ENCODE data around the gene SFXN2. TPM values are rescaled to one million over a fixed set of nuclear protein-coding genes. Genes with fewer than 3 reads are reported as not detected.
"Not testable (repeated sequence)": the region's sequence is repeated elsewhere in the genome, so short reads cannot be mapped to it uniquely, and the experiment has no call there.

SFXN2 gene
- total and polyA plus RNA-seq, 4 experiments from 2014 or later: 9.5 to 21.7 (median 15.8) TPM

- H3K4me1 Mint-ChIP-seq: peaks cover 5 to 30% (median 22%) of the 10 kb centered on the region in 4 donors
- H3K27me3 Mint-ChIP-seq: no peaks in the 10 kb centered on the region
- Histone ChIP-seq H3K36me3 (ENCODE audit: insufficient read depth, low read length) (no peaks in the 10 kb centered on the region), H3K4me3 (ENCODE audit: low read length in 2 of 2) (no peak overlapping the region), H3K4me1 (ENCODE audit: insufficient read depth, low read length) (peaks cover 12% of the 10 kb centered on the region), H3K27ac (ENCODE audit: low read depth, low read length) (no peak overlapping the region), H3K9me3 (ENCODE audit: control insufficient read depth in 1 of 2, low read length in 2 of 2) (no peaks in the 10 kb centered on the region), H3K27me3 (ENCODE audit: insufficient read depth, low read length) (no peaks in the 10 kb centered on the region)
- no peak for DNase-seq
- no peaks in the 10 kb centered on the region for H3K9me3 Mint-ChIP-seq
- peaks cover 5 to 7% of the 10 kb centered on the region in 2 donors for H3K36me3 Mint-ChIP-seq
- intact Hi-C loops (cut with micrococcal nuclease): no loop called here
- H3K4me3 Mint-ChIP-seq: no peak overlapping the region
- CTCF ChIA-PET (ENCODE audit: partially characterized antibody): no interaction called here
- POLR2A ChIA-PET (ENCODE audit: partially characterized antibody): no interaction called here
- peak overlapping the region in 4 of 7 donors; percentile 4 to 89 (median 69) for H3K27ac Mint-ChIP-seq
Measured at GRCh38 chr10:102681696-102682095, 32.7 kb upstream of the SFXN2 start.

GRCh38 chr10:102682416-102682815 lies 32.0 kb upstream of the SFXN2 start:
- no peaks in the 10 kb centered on the region for H3K27me3 Mint-ChIP-seq
- DNase-seq: no peak
- Histone ChIP-seq H3K4me3 (ENCODE audit: low read length in 2 of 2) (no peak overlapping the region), H3K9me3 (ENCODE audit: control insufficient read depth in 1 of 2, low read length in 2 of 2) (no peaks in the 10 kb centered on the region), H3K4me1 (ENCODE audit: insufficient read depth, low read length) (peaks cover 8% of the 10 kb centered on the region), H3K27me3 (ENCODE audit: insufficient read depth, low read length) (no peaks in the 10 kb centered on the region), H3K27ac (ENCODE audit: low read depth, low read length) (no peak overlapping the region), H3K36me3 (ENCODE audit: insufficient read depth, low read length) (no peaks in the 10 kb centered on the region)
- H3K4me1 Mint-ChIP-seq: peaks cover 5 to 24% (median 17%) of the 10 kb centered on the region in 4 donors
- intact Hi-C loops (cut with micrococcal nuclease): no loop called here
- H3K36me3 Mint-ChIP-seq: peaks cover 5 to 7% of the 10 kb centered on the region in 2 donors
- H3K4me3 Mint-ChIP-seq: no peak overlapping the region
- H3K27ac Mint-ChIP-seq: peak overlapping the region in 2 of 7 donors; percentile 23 to 48
- ChIA-PET CTCF (ENCODE audit: partially characterized antibody) (interaction anchor here (1.2 kb wide), 1 partner anchor 13 kb away, joined by 3 read pairs; no protein-coding TSS in a partner anchor), POLR2A (ENCODE audit: partially characterized antibody) (no interaction called here)
- no peaks in the 10 kb centered on the region for H3K9me3 Mint-ChIP-seq

GRCh38 chr10:102682981-102683380 lies 31.5 kb upstream of the SFXN2 start:
- ChIA-PET CTCF (ENCODE audit: partially characterized antibody) (interaction anchor here (1.2 kb wide), 1 partner anchor 13 kb away, joined by 3 read pairs; no protein-coding TSS in a partner anchor), POLR2A (ENCODE audit: partially characterized antibody) (no interaction called here)
- peaks cover 8% of the 10 kb centered on the region for H3K4me1 ChIP-seq (ENCODE audit: insufficient read depth, low read length)
- H3K27me3 ChIP-seq (ENCODE audit: insufficient read depth, low read length): no peaks in the 10 kb centered on the region
- Mint-ChIP-seq H3K9me3 (no peaks in the 10 kb centered on the region), H3K4me3 (no peak overlapping the region), H3K27ac (peak overlapping the region in 2 of 7 donors; percentile 36 to 54), H3K4me1 (peaks cover 5 to 24% (median 15%) of the 10 kb centered on the region in 4 donors), H3K36me3 (peaks cover 5 to 7% of the 10 kb centered on the region in 2 donors), H3K27me3 (no peaks in the 10 kb centered on the region)
- no peak overlapping the region for H3K4me3 ChIP-seq (ENCODE audit: low read length in 2 of 2)
- no peak for DNase-seq
- intact Hi-C loops (cut with micrococcal nuclease): no loop called here
- H3K9me3 ChIP-seq (ENCODE audit: control insufficient read depth in 1 of 2, low read length in 2 of 2): no peaks in the 10 kb centered on the region
- no peak overlapping the region for H3K27ac ChIP-seq (ENCODE audit: low read depth, low read length)
- H3K36me3 ChIP-seq (ENCODE audit: insufficient read depth, low read length): no peaks in the 10 kb centered on the region

GRCh38 chr10:102683736-102684135 lies 30.7 kb upstream of the SFXN2 start:
- Histone ChIP-seq H3K9me3 (ENCODE audit: control insufficient read depth in 1 of 2, low read length in 2 of 2) (no peaks in the 10 kb centered on the region), H3K36me3 (ENCODE audit: insufficient read depth, low read length) (no peaks in the 10 kb centered on the region), H3K27ac (ENCODE audit: low read depth, low read length) (no peak overlapping the region), H3K4me3 (ENCODE audit: low read length in 2 of 2) (no peak overlapping the region), H3K4me1 (ENCODE audit: insufficient read depth, low read length) (peaks cover 8% of the 10 kb centered on the region), H3K27me3 (ENCODE audit: insufficient read depth, low read length) (no peaks in the 10 kb centered on the region)
- peak overlapping the region in 3 of 7 donors; percentile 18 to 39 (median 37) for H3K27ac Mint-ChIP-seq
- POLR2A ChIA-PET (ENCODE audit: partially characterized antibody): no interaction called here
- no peaks in the 10 kb centered on the region for H3K27me3 Mint-ChIP-seq
- H3K4me3 Mint-ChIP-seq: no peak overlapping the region
- intact Hi-C loops (cut with micrococcal nuclease): no loop called here
- no peak for DNase-seq
- CTCF ChIA-PET (ENCODE audit: partially characterized antibody): interaction anchor here (1.2 kb wide), 1 partner anchor 14 kb away, joined by 3 read pairs; no protein-coding TSS in a partner anchor
- peaks cover 5 to 7% of the 10 kb centered on the region in 2 donors for H3K36me3 Mint-ChIP-seq
- H3K4me1 Mint-ChIP-seq: peaks cover 3 to 18% (median 10%) of the 10 kb centered on the region in 4 donors
- no peaks in the 10 kb centered on the region for H3K9me3 Mint-ChIP-seq

- Mint-ChIP-seq H3K36me3 (peaks cover 2 to 7% of the 10 kb centered on the region in 2 donors), H3K27me3 (no peaks in the 10 kb centered on the region), H3K27ac (peak overlapping the region in 2 of 7 donors; percentile 42 to 53), H3K4me1 (peaks cover 0 to under 1% (median 0%) of the 10 kb centered on the region in 4 donors), H3K9me3 (no peaks in the 10 kb centered on the region), H3K4me3 (no peak overlapping the region)
- Histone ChIP-seq H3K36me3 (ENCODE audit: insufficient read depth, low read length) (no peaks in the 10 kb centered on the region), H3K4me1 (ENCODE audit: insufficient read depth, low read length) (no peaks in the 10 kb centered on the region), H3K27ac (ENCODE audit: low read depth, low read length) (no peak overlapping the region), H3K9me3 (ENCODE audit: control insufficient read depth in 1 of 2, low read length in 2 of 2) (no peaks in the 10 kb centered on the region), H3K4me3 (ENCODE audit: low read length in 2 of 2) (no peak overlapping the region), H3K27me3 (ENCODE audit: insufficient read depth, low read length) (no peaks in the 10 kb centered on the region)
- ChIA-PET CTCF (ENCODE audit: partially characterized antibody) (no interaction called here), POLR2A (ENCODE audit: partially characterized antibody) (no interaction called here)
- intact Hi-C loops (cut with micrococcal nuclease): no loop called here
- no peak for DNase-seq
Measured at GRCh38 chr10:102691285-102692066, 23.0 kb upstream of the SFXN2 start.

GRCh38 chr10:102695401-102695800 lies 19.0 kb upstream of the SFXN2 start:
- CTCF ChIA-PET (ENCODE audit: partially characterized antibody); H3K27me3 Mint-ChIP-seq; H3K27ac ChIP-seq (ENCODE audit: low read depth, low read length); H3K36me3 ChIP-seq (ENCODE audit: insufficient read depth, low read length); POLR2A ChIA-PET (ENCODE audit: partially characterized antibody); H3K4me1 Mint-ChIP-seq; H3K27ac Mint-ChIP-seq; H3K9me3 ChIP-seq (ENCODE audit: control insufficient read depth in 1 of 2, low read length in 2 of 2); H3K4me3 Mint-ChIP-seq; H3K9me3 Mint-ChIP-seq; H3K27me3 ChIP-seq (ENCODE audit: insufficient read depth, low read length); DNase-seq; H3K4me1 ChIP-seq (ENCODE audit: insufficient read depth, low read length); H3K4me3 ChIP-seq (ENCODE audit: low read length in 2 of 2); intact Hi-C loops (cut with micrococcal nuclease): not testable (repeated sequence)
- H3K36me3 Mint-ChIP-seq: peaks cover 28 to 35% of the 10 kb centered on the region in 2 donors

- H3K4me1 Mint-ChIP-seq: peaks cover 0 to 5% (median 1%) of the 10 kb centered on the region in 4 donors
- intact Hi-C loops (cut with micrococcal nuclease): no loop called here
- H3K4me3 Mint-ChIP-seq: no peak overlapping the region
- no peaks in the 10 kb centered on the region for H3K27me3 Mint-ChIP-seq
- POLR2A ChIA-PET (ENCODE audit: partially characterized antibody): no interaction called here
- no peaks in the 10 kb centered on the region for H3K27me3 ChIP-seq (ENCODE audit: insufficient read depth, low read length)
- H3K4me3 ChIP-seq (ENCODE audit: low read length in 2 of 2): no peak overlapping the region
- H3K9me3 ChIP-seq (ENCODE audit: control insufficient read depth in 1 of 2, low read length in 2 of 2): no peaks in the 10 kb centered on the region
- no peaks in the 10 kb centered on the region for H3K9me3 Mint-ChIP-seq
- CTCF ChIA-PET (ENCODE audit: partially characterized antibody): interaction anchor here (0.7 kb wide), 1 partner anchor 1299 kb away, joined by 3 read pairs; no protein-coding TSS in a partner anchor
- no peak overlapping the region for H3K27ac Mint-ChIP-seq
- H3K4me1 ChIP-seq (ENCODE audit: insufficient read depth, low read length): no peaks in the 10 kb centered on the region
- H3K36me3 ChIP-seq (ENCODE audit: insufficient read depth, low read length): no peaks in the 10 kb centered on the region
- peaks cover 31 to 35% of the 10 kb centered on the region in 2 donors for H3K36me3 Mint-ChIP-seq
- no peak for DNase-seq
- H3K27ac ChIP-seq (ENCODE audit: low read depth, low read length): no peak overlapping the region
Measured at GRCh38 chr10:102696736-102697135, 17.7 kb upstream of the SFXN2 start.
